Measurements from ENCODE around the gene ARHGEF7.

GRCh38 chr13:111143865-111144540, 28.9 kb downstream of the ARHGEF7 start:
- TF ChIP-seq CTCF (IDR thresholded peaks at IDR 0.05; ENCODE audit: low read depth, low read length) (no peak), EZH2phosphoT487 (IDR thresholded peaks at IDR 0.05; ENCODE audit: low read depth) (no peak)

All from OCI-LY3 (cell line).